Nephron progenitor cell (in vitro differentiated cells): ENCODE data around the gene CNNM1.

ENCODE experiments used
- DNase-seq: peaks from one replicate; pipeline ENCODE4 v3.0.0; 2021
- H3K27ac Mint-ChIP-seq: 2 replicates; pipeline ENCODE4 v1.8.0; 2021; ENCODE audit warnings: mild to moderate bottlenecking, moderate library complexity, mixed read lengths
- H3K27me3 Mint-ChIP-seq: 2 replicates; pipeline ENCODE4 v1.8.0; 2021; ENCODE audit warnings: mild to moderate bottlenecking, low read depth, mixed read lengths; ENCODE audit not compliant: poor library complexity
- H3K36me3 Mint-ChIP-seq: 2 replicates; pipeline ENCODE4 v1.8.0; 2021; ENCODE audit warnings: low read depth, mixed read lengths
- H3K4me1 Mint-ChIP-seq: 2 replicates; pipeline ENCODE4 v1.8.0; 2021; ENCODE audit warnings: mixed read lengths
- H3K4me3 Mint-ChIP-seq: 2 replicates; pipeline ENCODE4 v1.8.0; 2021; ENCODE audit warnings: mild to moderate bottlenecking, moderate library complexity, mixed read lengths
- H3K9me3 Mint-ChIP-seq: 2 replicates; pipeline ENCODE4 v1.8.0; 2021; ENCODE audit warnings: mild to moderate bottlenecking, moderate library complexity, mixed read lengths
- CTCF ChIP-seq: fragments of 200-600 bp; sonication (generic); IDR thresholded peaks from 2 replicates; pipeline ENCODE4 v1.5.0; 2021; ENCODE audit warnings: antibody characterized with exemption

The CNNM1 gene

GRCh38 chr10:99358101-99358500 is 28.9 kb downstream of the CNNM1 start:
- Mint-ChIP-seq H3K27me3 (peaks cover 79% of the 10 kb centered on the region), H3K9me3 (no peaks in the 10 kb centered on the region), H3K4me1 (no peaks in the 10 kb centered on the region), H3K4me3 (no peak overlapping the region), H3K36me3 (no peaks in the 10 kb centered on the region), H3K27ac (no peak overlapping the region)
- no peak for DNase-seq
- TF ChIP-seq CTCF = no peak

- Mint-ChIP-seq H3K4me3 (no peak overlapping the region), H3K36me3 (no peaks in the 10 kb centered on the region), H3K27me3 (peaks cover 84% of the 10 kb centered on the region), H3K9me3 (no peaks in the 10 kb centered on the region), H3K4me1 (no peaks in the 10 kb centered on the region), H3K27ac (no peak overlapping the region)
- DNase-seq = no peak
- TF ChIP-seq CTCF = no peak
Observed at GRCh38 chr10:99360934-99361333, 31.8 kb downstream of the CNNM1 start.

GRCh38 chr10:99364125-99364524 is 35.0 kb downstream of the CNNM1 start:
- peaks cover 73% of the 10 kb centered on the region for H3K27me3 Mint-ChIP-seq
- TF ChIP-seq CTCF = no peak

GRCh38 chr10:99365311-99365710 is 36.2 kb downstream of the CNNM1 start:
- Mint-ChIP-seq H3K4me3 (no peak overlapping the region), H3K27me3 (peaks cover 65% of the 10 kb centered on the region)

More at GRCh38 chr10:99364125-99364524, 35.0 kb downstream of the CNNM1 start:
- no peaks in the 10 kb centered on the region for H3K9me3 Mint-ChIP-seq
- no peak overlapping the region for H3K27ac Mint-ChIP-seq
- H3K36me3 Mint-ChIP-seq = no peaks in the 10 kb centered on the region
- no peak overlapping the region for H3K4me3 Mint-ChIP-seq
- no peaks in the 10 kb centered on the region for H3K4me1 Mint-ChIP-seq
- no peak for DNase-seq

GRCh38 chr10:99365736-99366135 is 36.6 kb downstream of the CNNM1 start:
- no peak for TF ChIP-seq CTCF
- Mint-ChIP-seq H3K27ac (no peak overlapping the region), H3K9me3 (no peaks in the 10 kb centered on the region), H3K36me3 (no peaks in the 10 kb centered on the region), H3K4me1 (no peaks in the 10 kb centered on the region), H3K27me3 (peaks cover 61% of the 10 kb centered on the region), H3K4me3 (no peak overlapping the region)
- DNase-seq = no peak

More at GRCh38 chr10:99365311-99365710, 36.2 kb downstream of the CNNM1 start:
- TF ChIP-seq CTCF = no peak
- no peak for DNase-seq
- Mint-ChIP-seq H3K27ac (no peak overlapping the region), H3K9me3 (no peaks in the 10 kb centered on the region), H3K4me1 (no peaks in the 10 kb centered on the region), H3K36me3 (no peaks in the 10 kb centered on the region)

- TF ChIP-seq CTCF = no peak
- Mint-ChIP-seq H3K4me3 (no peak overlapping the region), H3K9me3 (no peaks in the 10 kb centered on the region), H3K4me1 (no peaks in the 10 kb centered on the region), H3K27ac (no peak overlapping the region), H3K36me3 (no peaks in the 10 kb centered on the region), H3K27me3 (peaks cover 55% of the 10 kb centered on the region)
- no peak for DNase-seq
Observed at GRCh38 chr10:99366666-99367065, 37.5 kb downstream of the CNNM1 start.
